IMR-90 (cell line): ENCODE measurements around the gene S1PR3. TPM values are rescaled to one million over a fixed set of nuclear protein-coding genes. Genes with fewer than 3 reads are reported as not detected.
A peak's percentile ranks its signal among the peaks of the same experiment; 100 is the strongest.

Experiments used
- ATAC-seq: fragments of 200-7000 bp; cut with Tn5 transposase; 2 replicates; pipeline ENCODE4 v1.9.1; 2020; ENCODE audit warnings: low read depth, mild to moderate bottlenecking, moderate library complexity
- BruUV-seq: library from RNA; stranded (reverse); fragments of 400-500 nt; replicated peaks from 2 replicates; lab custom pipeline; 2021; lab: Mats Ljungman, UMichigan
- CTCF ChIA-PET: fragments of 300-600 bp; formaldehyde crosslinking; extraction: SDS; loops from one replicate; lab custom pipeline; 2021; ENCODE audit warnings: antibody characterized with exemption; lab: Yijun Ruan, JAX
- POLR2A ChIA-PET: fragments of 300-600 bp; sonication (Branson Sonifier 250); formaldehyde crosslinking; loops from one replicate; lab custom pipeline; 2022; ENCODE audit warnings: antibody characterized with exemption; ENCODE audit not compliant: unreplicated experiment; lab: Charles Lee
- DNase-seq: peaks from one replicate; pipeline ENCODE4 v3.0.0; 2013
- H2AFZ ChIP-seq: replicated peaks from 2 replicates; pipeline ENCODE3; 2013; ENCODE audit warnings: low read length, mild to moderate bottlenecking; ENCODE audit not compliant: poor library complexity
- H2AK5ac ChIP-seq: 2 replicates; pipeline ENCODE4 v1.6.1; 2013; ENCODE audit warnings: low read depth, low read length, inconsistent platforms
- H2AK9ac ChIP-seq: replicated peaks from 2 replicates; pipeline ENCODE3; 2013; ENCODE audit warnings: mild to moderate bottlenecking, low read depth, low read length, moderate library complexity; ENCODE audit not compliant: poor library complexity
- H2BK120ac ChIP-seq: 2 replicates; pipeline ENCODE4 v1.6.1; 2013; ENCODE audit warnings: low read depth, low read length, inconsistent platforms
- H2BK15ac ChIP-seq: 3 replicates; pipeline ENCODE4 v1.6.1; 2013; ENCODE audit warnings: low read depth, low read length, inconsistent platforms
- H2BK20ac ChIP-seq: 2 replicates; pipeline ENCODE4 v1.6.1; 2013; ENCODE audit warnings: low read depth, mild to moderate bottlenecking, inconsistent platforms, low read length, moderate library complexity
- H2BK5ac ChIP-seq: 2 replicates; pipeline ENCODE4 v1.6.1; 2013; ENCODE audit warnings: mild to moderate bottlenecking, low read depth, low read length, inconsistent platforms; ENCODE audit not compliant: poor library complexity, severe bottlenecking
- H3K14ac ChIP-seq: replicated peaks from 2 replicates; pipeline ENCODE4 v1.6.1; 2013; ENCODE audit warnings: low read depth, low read length, inconsistent platforms
- H3K18ac ChIP-seq: 2 replicates; pipeline ENCODE4 v1.6.1; 2013; ENCODE audit warnings: low read depth, low read length, control low read depth
- H3K23ac ChIP-seq: 2 replicates; pipeline ENCODE4 v1.6.1; 2013; ENCODE audit warnings: low read depth, low read length, inconsistent platforms
- H3K27ac ChIP-seq: 2 replicates; pipeline ENCODE4 v1.5.1; 2013; ENCODE audit warnings: mild to moderate bottlenecking, control low read depth, low read length; ENCODE audit not compliant: insufficient read depth
- H3K27me3 ChIP-seq: 2 replicates; pipeline ENCODE4 v1.6.1; 2013; ENCODE audit warnings: low read length; ENCODE audit not compliant: control insufficient read depth, insufficient read depth
- H3K36me3 ChIP-seq: 2 replicates; pipeline ENCODE4 v1.6.1; 2013; ENCODE audit warnings: low read length, mixed read lengths; ENCODE audit not compliant: control insufficient read depth, insufficient read depth
- H3K4ac ChIP-seq: 2 replicates; pipeline ENCODE4 v1.6.1; 2013; ENCODE audit warnings: low read depth, low read length, inconsistent platforms
- H3K4me1 ChIP-seq: 2 replicates; pipeline ENCODE4 v1.6.1; 2013; ENCODE audit warnings: low read length, mixed read lengths; ENCODE audit not compliant: control insufficient read depth, insufficient read depth
- H3K4me2 ChIP-seq: 2 replicates; pipeline ENCODE4 v1.6.1; 2013; ENCODE audit warnings: low read depth, mild to moderate bottlenecking, control low read depth, low read length, moderate library complexity
- H3K4me3 ChIP-seq: 2 replicates; pipeline ENCODE4 v1.5.1; 2013; ENCODE audit warnings: low read depth, mild to moderate bottlenecking, control low read depth, low read length, moderate library complexity; ENCODE audit not compliant: insufficient read depth
- H3K56ac ChIP-seq: 2 replicates; pipeline ENCODE4 v1.6.1; 2013; ENCODE audit warnings: low read length, inconsistent platforms; ENCODE audit not compliant: insufficient read depth; ENCODE audit errors: extremely low read depth
- H3K79me1 ChIP-seq, 2 experiments: 2 replicates each; pipeline ENCODE4 v1.6.1; 2013; ENCODE audit warnings: low read length in 2 of 2, inconsistent platforms in 1 of 2, low read depth in 1 of 2
- H3K9ac ChIP-seq: 2 replicates; pipeline ENCODE4 v1.6.1; 2013; ENCODE audit warnings: low read depth, low read length, control low read depth
- H3K9me1 ChIP-seq: 2 replicates; pipeline ENCODE4 v1.6.1; 2013; ENCODE audit warnings: low read length, inconsistent platforms; ENCODE audit not compliant: insufficient read depth
- H3K9me3 ChIP-seq: 2 replicates; pipeline ENCODE4 v1.6.1; 2013; ENCODE audit warnings: low read length; ENCODE audit not compliant: control insufficient read depth, insufficient read depth
- H4K20me1 ChIP-seq: 2 replicates; pipeline ENCODE4 v1.6.1; 2013; ENCODE audit warnings: low read length, inconsistent platforms; ENCODE audit not compliant: insufficient read depth
- H4K5ac ChIP-seq: 2 replicates; pipeline ENCODE4 v1.6.1; 2013; ENCODE audit warnings: mild to moderate bottlenecking, low read depth, low read length, control low read depth
- H4K8ac ChIP-seq, 2 experiments: 2 replicates each; pipeline ENCODE4 v1.6.1; 2013; ENCODE audit warnings: low read depth in 2 of 2, low read length in 2 of 2, control low read depth in 1 of 2, inconsistent platforms in 1 of 2
- H4K91ac ChIP-seq: 2 replicates; pipeline ENCODE4 v1.6.1; 2013; ENCODE audit warnings: low read depth, low read length, inconsistent platforms; ENCODE audit not compliant: insufficient read depth
- BHLHE40 ChIP-seq: fragments of 150-350 bp; IDR thresholded peaks from 2 replicates; pipeline ENCODE4 v1.6.1; 2016; ENCODE audit warnings: mild to moderate bottlenecking, low read depth, low read length
- CEBPB ChIP-seq: IDR thresholded peaks from 2 replicates; pipeline ENCODE4 v1.6.1; 2012; ENCODE audit warnings: low read depth, low read length, improper control_type of control experiment
- CHD1 ChIP-seq: IDR thresholded peaks from 2 replicates; pipeline ENCODE4 v1.6.1; 2012; ENCODE audit warnings: low read depth, low read length, improper control_type of control experiment
- CTCF ChIP-seq: conservative IDR thresholded peaks from 2 replicates; pipeline ENCODE4 v1.5.1; 2012; ENCODE audit warnings: mild to moderate bottlenecking, low read depth, low read length, improper control_type of control experiment
- FOS ChIP-seq: fragments of 150-350 bp; IDR thresholded peaks from 2 replicates; pipeline ENCODE4 v1.6.1; 2016; ENCODE audit warnings: low read depth, low read length
- MAFK ChIP-seq: IDR thresholded peaks from 2 replicates; pipeline ENCODE4 v1.6.1; 2012; ENCODE audit warnings: low read depth, low read length, improper control_type of control experiment
- MXI1 ChIP-seq: IDR thresholded peaks from 2 replicates; pipeline ENCODE4 v1.6.1; 2012; ENCODE audit warnings: low read depth, mild to moderate bottlenecking, low read length, moderate library complexity, borderline replicate concordance
- NFE2L2 ChIP-seq: fragments of 150-350 bp; IDR thresholded peaks from 2 replicates; pipeline ENCODE4 v1.6.1; 2016; ENCODE audit warnings: low read depth, mild to moderate bottlenecking, low read length
- POLR2A ChIP-seq: IDR thresholded peaks from 2 replicates; pipeline ENCODE4 v1.6.1; 2012; ENCODE audit warnings: mild to moderate bottlenecking, low read depth, low read length
- RAD21 ChIP-seq: IDR thresholded peaks from 2 replicates; pipeline ENCODE4 v1.6.1; 2012; ENCODE audit warnings: low read length, improper control_type of control experiment
- RCOR1 ChIP-seq: IDR thresholded peaks from 2 replicates; pipeline ENCODE4 v1.6.1; 2012; ENCODE audit warnings: mild to moderate bottlenecking, low read length, improper control_type of control experiment; ENCODE audit not compliant: insufficient replicate concordance
- RFX5 ChIP-seq: IDR thresholded peaks from 2 replicates; pipeline ENCODE4 v1.8.0; 2012; ENCODE audit warnings: low read depth, mild to moderate bottlenecking, low read length, moderate library complexity
- SMC3 ChIP-seq: fragments of 150-350 bp; IDR thresholded peaks from 2 replicates; pipeline ENCODE4 v1.6.1; 2016; ENCODE audit warnings: low read depth, mild to moderate bottlenecking, antibody characterized with exemption, low read length, moderate library complexity
- USF2 ChIP-seq: fragments of 150-350 bp; IDR thresholded peaks from 2 replicates; pipeline ENCODE4 v1.6.1; 2017; ENCODE audit warnings: mild to moderate bottlenecking, antibody characterized with exemption, low read length, low read depth
- WGBS, 2 experiments: methylation state at CpG; one replicate each; pipeline versions ENCODE4 v1.1.5 to v1.1.7; 2013; ENCODE audit warnings: missing lambda C conversion rate in 2 of 2; ENCODE audit not compliant: insufficient read length in 1 of 2; ENCODE audit errors: extremely low coverage in 2 of 2; 5-methylcytosine and 5-hydroxymethylcytosine counted together
- dilution Hi-C: fragments of 300-500 bp; cut with HindIII; formaldehyde crosslinking; loops from one replicate; pipeline ENCODE4 v1.14.3; 2018; ENCODE audit warnings: low sequenced_read_pairs; ENCODE audit not compliant: unreplicated experiment
- in situ Hi-C: fragments of 300-500 bp; cut with MboI; formaldehyde crosslinking; loops from 3 replicates; pipeline ENCODE4 v1.14.3; 2019; ENCODE audit warnings: low sequenced_read_pairs, inconsistent platforms, mixed read lengths
- intact Hi-C: fragments of 100-400 bp; cut with micrococcal nuclease; formaldehyde crosslinking; loops from 2 replicates; pipeline ENCODE4 v1.10.0; 2022
- polyA plus RNA-seq, 3 experiments: library from polyadenylated mRNA; depleted of rRNA; stranded (reverse); fragments of >200 nt; gene quantifications; 2 replicates each; pipeline ENCODE4 v1.2.3, GENCODE V29; 2012; ENCODE audit warnings: low replicate concordance in 1 of 3
- total RNA-seq: library from RNA; depleted of rRNA; stranded (reverse); fragments of >200 nt; gene quantifications from 2 replicates; pipeline ENCODE4 v1.2.3, GENCODE V29; 2012

S1PR3 gene
- total and polyA plus RNA-seq, 2 of the 4 experiments (the other 2 are of a cell fraction), result 28.4 to 28.7 TPM

DNA sequence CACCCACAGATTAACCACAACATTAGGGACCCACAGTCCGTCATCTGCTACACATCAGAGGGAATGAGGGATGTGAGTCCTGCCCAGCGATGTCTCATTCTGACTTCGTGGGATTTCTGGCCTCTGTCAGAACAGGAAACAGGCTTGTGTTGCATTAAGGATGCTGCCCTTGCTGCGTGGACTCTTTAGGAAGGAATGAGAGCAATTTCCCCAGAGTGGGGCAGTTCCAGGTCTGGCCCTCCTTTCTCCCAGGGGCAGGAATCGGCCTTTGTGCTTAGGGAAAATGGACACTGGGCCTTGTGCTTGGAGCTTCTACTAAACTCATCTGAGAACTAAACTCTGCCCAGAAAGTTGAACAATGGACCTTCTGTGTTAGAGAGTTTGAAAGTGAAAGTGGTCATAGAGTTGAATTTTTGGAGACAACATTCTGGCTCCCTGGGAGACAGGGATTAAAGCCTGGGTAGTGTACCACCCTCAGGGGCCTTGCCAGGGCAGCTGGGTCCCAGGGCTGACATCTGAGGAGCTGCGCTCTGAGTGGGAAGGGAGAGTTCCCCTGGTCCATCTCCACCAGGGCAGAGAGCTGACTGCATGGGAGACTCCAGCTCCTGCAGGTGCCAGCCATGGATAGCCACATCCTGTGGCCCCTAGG lies 37.8 kb upstream of the S1PR3 start:
- no TSS peak for BruUV-seq
- peak overlapping the region; percentile 6; the same call in 1 of the 2 replicates for H4K91ac ChIP-seq
- peak overlapping the region; percentile 60; the same call in 1 of the 2 replicates for H2AK5ac ChIP-seq
- 0 out of 2 replicates have a peak, but pooled peaks cover 2% of the 10 kb centered on the region for H3K9me3 ChIP-seq
- H3K27ac ChIP-seq, result peak overlapping the region; percentile 16; the same call in 1 of the 2 replicates
- H3K9ac ChIP-seq, result peak overlapping the region; percentile 12; the same call in 1 of the 2 replicates
- intact Hi-C loops (loop anchor here (5.0 kb wide), 1 partner anchor 206 kb away; no protein-coding TSS in a partner anchor), in situ Hi-C loops (no loop called here), dilution Hi-C loops (no loop called here)
- peaks cover 14% of the 10 kb centered on the region for H3K9me1 ChIP-seq
- H4K20me1 ChIP-seq, result no peaks in the 10 kb centered on the region; the same call in 1 of the 2 replicates
- H2AK9ac ChIP-seq, result no peak overlapping the region
- WGBS, 2 experiments, result no CpG with 5 or more reads among the region's 6 CpGs
- no peaks in the 10 kb centered on the region for H3K79me1 ChIP-seq
- H3K18ac ChIP-seq, result peak overlapping the region; percentile 77
- no peaks in the 10 kb centered on the region for H3K36me3 ChIP-seq
- ATAC-seq (peak; percentile 62), DNase-seq (peak; percentile 73)
- peaks cover 11% of the 10 kb centered on the region for H3K27me3 ChIP-seq
- TF ChIP-seq CTCF (no peak), CEBPB (no peak), POLR2A (no peak), FOS (no peak), CHD1 (no peak), RFX5 (no peak), BHLHE40 (no peak), USF2 (no peak), MAFK (no peak), RCOR1 (no peak), RAD21 (no peak), MXI1 (no peak), SMC3 (no peak), NFE2L2 (no peak)
- peak overlapping the region; percentile 35; the same call in 1 of the 2 replicates for H3K56ac ChIP-seq
- CTCF ChIA-PET, result interaction anchor here (1.3 kb wide), 1 partner anchor 18 kb away, joined by 3 read pairs; no protein-coding TSS in a partner anchor
- H2BK15ac ChIP-seq, result peak overlapping the region; percentile 37; the same call in 2 of the 3 replicates
- H2BK20ac ChIP-seq, result peak overlapping the region; percentile 65; the same call in 1 of the 2 replicates
- peak overlapping the region in 1 of 2 experiments; percentile 88; a peak in 3 of 4 replicates for H4K8ac ChIP-seq
- peak overlapping the region; percentile 2 for H3K4ac ChIP-seq
- H2BK120ac ChIP-seq, result peak overlapping the region; percentile 38
- H4K5ac ChIP-seq, result peak overlapping the region; percentile 69
- H3K23ac ChIP-seq, result no peak overlapping the region
- H2AFZ ChIP-seq, result peak overlapping the region; percentile 80
- H3K14ac ChIP-seq, result peak overlapping the region; percentile 64
- H3K4me1 ChIP-seq, result peaks cover 24% of the 10 kb centered on the region
- H3K4me2 ChIP-seq, result peak overlapping the region; percentile 66
- H3K4me3 ChIP-seq, result no peak overlapping the region
- H2BK5ac ChIP-seq, result no peak overlapping the region
- POLR2A ChIA-PET, result no interaction called here
